Liver (tissue), 3 donors: Measurements from ENCODE around the gene EFCAB10.

Source experiments
- CTCF ChIP-seq: fragments of 150-350 bp; IDR thresholded peaks from 2 replicates; pipeline ENCODE4 v1.5.1; 2017; ENCODE audit warnings: improper control_type of control experiment, low read depth, low read length; ENCODE audit not compliant: missing input control
- MAX ChIP-seq: IDR thresholded peaks from 2 replicates; pipeline ENCODE4 v1.6.1; 2016; ENCODE audit warnings: antibody characterized with exemption
- RAD21 ChIP-seq, 2 donors: IDR thresholded peaks; 2 replicates each; pipeline ENCODE4 v1.6.1; 2016; ENCODE audit warnings: antibody characterized with exemption in 2 of 2, mild to moderate bottlenecking in 2 of 2
- TAF1 ChIP-seq: conservative IDR thresholded peaks from 2 replicates; pipeline ENCODE4 v1.6.1; 2016; ENCODE audit warnings: antibody characterized with exemption, mild to moderate bottlenecking
- YY1 ChIP-seq: IDR thresholded peaks from 2 replicates; pipeline ENCODE4 v1.6.1; 2016; ENCODE audit warnings: antibody characterized with exemption, mild to moderate bottlenecking
- donor health status: healthy.
- donor health status: healthy.

- TF ChIP-seq YY1 (no peak), CTCF (no peak), MAX (no peak), RAD21 (IDR thresholded peaks at IDR 0.05) (no peak), TAF1 (no peak)
Measured at GRCh38 chr7:105623906-105624305, 42.6 kb upstream of the EFCAB10 start.
